Activated CD4-positive, alpha-beta T cell treated with anti-CD3 and anti-CD28 coated beads for 36 hours (primary cell): ENCODE measurements around the gene RASGRP2. TPM values are rescaled to one million over a fixed set of nuclear protein-coding genes. Genes with fewer than 3 reads are reported as not detected.

Source experiments
- ATAC-seq: fragments of 200-7000 bp; cut with Tn5 transposase; one replicate; pipeline ENCODE4 v1.10.0; 2021; ENCODE audit warnings: mild to moderate bottlenecking, moderate library complexity
- CTCF ChIA-PET: fragments of 350-600 bp; sonication (Branson Sonifier 250); formaldehyde crosslinking; loops from one replicate; lab custom pipeline; 2021; ENCODE audit warnings: antibody characterized with exemption; lab: Charles Lee
- POLR2A ChIA-PET: fragments of 350-600 bp; sonication (Branson Sonifier 250); formaldehyde crosslinking; loops from one replicate; lab custom pipeline; 2021; ENCODE audit warnings: antibody characterized with exemption, inconsistent platforms; lab: Charles Lee
- DNase-seq: peaks from one replicate; pipeline ENCODE4 v3.0.0-alpha.2; 2020
- H3K27ac Mint-ChIP-seq: one replicate; pipeline ENCODE4 v1.8.0; 2021; ENCODE audit warnings: mixed read lengths
- H3K27me3 Mint-ChIP-seq: one replicate; pipeline ENCODE4 v1.8.0; 2021; ENCODE audit warnings: mixed read lengths
- H3K36me3 Mint-ChIP-seq: one replicate; pipeline ENCODE4 v1.8.0; 2021; ENCODE audit warnings: low read depth, mixed read lengths
- H3K4me1 Mint-ChIP-seq: one replicate; pipeline ENCODE4 v1.8.0; 2021; ENCODE audit warnings: mixed read lengths
- H3K4me3 Mint-ChIP-seq: one replicate; pipeline ENCODE4 v1.8.0; 2021; ENCODE audit warnings: mild to moderate bottlenecking, moderate library complexity, mixed read lengths
- H3K9me3 Mint-ChIP-seq: one replicate; pipeline ENCODE4 v1.8.0; 2021; ENCODE audit warnings: low read depth, mixed read lengths
- intact Hi-C, 2 experiments: fragments of 100-400 bp; cut with DNase I in 1 of 2; cut with micrococcal nuclease in 1 of 2; formaldehyde crosslinking; loops; one replicate each; pipeline versions ENCODE4 v1.14.2 to v1.15.1; 2022 to 2024; cut with DNase I, micrococcal nuclease
- total RNA-seq, 2 experiments: library from RNA; stranded (reverse); gene quantifications; one replicate each; pipeline ENCODE4 v1.2.3, GENCODE V29; 2021

RASGRP2 gene
- total RNA-seq, 2 experiments from 2014 or later: 5.6 to 5.9 TPM

GRCh38 chr11:64784813-64785581 is 41.1 kb upstream of the RASGRP2 start:
- Mint-ChIP-seq H3K36me3 (peaks cover 9% of the 10 kb centered on the region), H3K4me1 (peaks cover 22% of the 10 kb centered on the region), H3K4me3 (no peak overlapping the region), H3K27ac (no peak overlapping the region), H3K9me3 (no peaks in the 10 kb centered on the region), H3K27me3 (no peaks in the 10 kb centered on the region)
- ChIA-PET POLR2A (no interaction called here), CTCF (interaction anchor here (0.9 to 1.9 kb wide), 4 partner anchors 11 to 63 kb away, joined by 4 to 6 read pairs (median 4); no protein-coding TSS in a partner anchor)
- no peak for ATAC-seq
- DNase-seq: no peak
- intact Hi-C loops: no loop called here

- intact Hi-C loops: loop anchor here (1.0 to 10.0 kb wide), 28 partner anchors 11 to 1489 kb away; partner anchors contain the start of genes EHD1 (in 2 of the 2), MAP4K2 (in 2 of the 2), ZNHIT2 (in 2 of the 2) and ATG2A (in 1 of the 2)
- no peaks in the 10 kb centered on the region for H3K27me3 Mint-ChIP-seq
- peak within 1 kb of the TSS; percentile 97 for H3K4me3 Mint-ChIP-seq
- H3K4me1 Mint-ChIP-seq: peaks cover 58% of the 10 kb centered on the region
- ATAC-seq: peak; percentile 91
- no peaks in the 10 kb centered on the region for H3K9me3 Mint-ChIP-seq
- ChIA-PET CTCF (interaction anchor here (0.6 to 1.6 kb wide), 8 partner anchors 10 to 474 kb away, joined by 3 to 6 read pairs (median 4); partner anchors contain the start of genes ARL2, ESRRA, MEN1 and RASGRP2), POLR2A (interaction anchor here (0.6 to 2.1 kb wide), 17 partner anchors 9 to 1079 kb away, joined by 3 to 21 read pairs (median 4); partner anchors contain the start of genes CFL1, MALAT1, MAP4K2 and MRPL49)
- peak within 1 kb of the TSS; percentile 99 for H3K27ac Mint-ChIP-seq
- DNase-seq: peak; percentile 99
- H3K36me3 Mint-ChIP-seq: peaks cover 42% of the 10 kb centered on the region
These were observed 34.7 kb upstream of the RASGRP2 start, which contains the start of gene SF1 for GRCh38 chr11:64778473-64779298. SF1 (minus strand) TSS chr11:64778542; CDS start chr11:64778392, 150 bp downstream.

DNA sequence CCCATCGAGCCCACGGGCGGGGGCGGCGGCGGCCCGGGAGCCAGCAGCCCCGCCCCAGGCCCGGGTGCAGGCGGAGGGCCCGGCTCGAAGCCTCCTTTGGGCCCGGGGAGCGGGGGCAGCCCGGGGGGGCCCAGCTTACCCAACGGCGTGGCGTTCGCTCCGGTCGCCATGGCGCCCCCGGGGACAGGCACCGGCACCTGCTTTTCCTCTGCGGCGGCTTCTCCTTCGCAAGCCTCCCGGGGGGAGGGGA is 34.2 kb upstream of the RASGRP2 start:
- no peaks in the 10 kb centered on the region for H3K27me3 Mint-ChIP-seq
- ATAC-seq: peak; percentile 0
- DNase-seq: no peak
- intact Hi-C loops: loop anchor here (1.0 to 10.0 kb wide), 23 partner anchors 11 to 1489 kb away; partner anchors contain the start of genes EHD1 (in 2 of the 2), ZNHIT2 (in 2 of the 2), CDCA5 (in 1 of the 2) and ESRRA (in 1 of the 2)
- H3K4me1 Mint-ChIP-seq: peaks cover 63% of the 10 kb centered on the region
- H3K4me3 Mint-ChIP-seq: peak overlapping the region; percentile 88
- H3K36me3 Mint-ChIP-seq: peaks cover 47% of the 10 kb centered on the region
- peak overlapping the region; percentile 99 for H3K27ac Mint-ChIP-seq
- ChIA-PET POLR2A (interaction anchor here (0.7 to 2.1 kb wide), 10 partner anchors 13 to 1080 kb away, joined by 3 to 21 read pairs (median 6); partner anchors contain the start of genes CFL1, MALAT1, PRDX5 and TRMT112), CTCF (interaction anchor here (0.6 to 1.6 kb wide), 7 partner anchors 10 to 473 kb away, joined by 3 to 5 read pairs (median 3); partner anchors contain the start of genes ARL2, ESRRA and MEN1)
- H3K9me3 Mint-ChIP-seq: no peaks in the 10 kb centered on the region

DNA sequence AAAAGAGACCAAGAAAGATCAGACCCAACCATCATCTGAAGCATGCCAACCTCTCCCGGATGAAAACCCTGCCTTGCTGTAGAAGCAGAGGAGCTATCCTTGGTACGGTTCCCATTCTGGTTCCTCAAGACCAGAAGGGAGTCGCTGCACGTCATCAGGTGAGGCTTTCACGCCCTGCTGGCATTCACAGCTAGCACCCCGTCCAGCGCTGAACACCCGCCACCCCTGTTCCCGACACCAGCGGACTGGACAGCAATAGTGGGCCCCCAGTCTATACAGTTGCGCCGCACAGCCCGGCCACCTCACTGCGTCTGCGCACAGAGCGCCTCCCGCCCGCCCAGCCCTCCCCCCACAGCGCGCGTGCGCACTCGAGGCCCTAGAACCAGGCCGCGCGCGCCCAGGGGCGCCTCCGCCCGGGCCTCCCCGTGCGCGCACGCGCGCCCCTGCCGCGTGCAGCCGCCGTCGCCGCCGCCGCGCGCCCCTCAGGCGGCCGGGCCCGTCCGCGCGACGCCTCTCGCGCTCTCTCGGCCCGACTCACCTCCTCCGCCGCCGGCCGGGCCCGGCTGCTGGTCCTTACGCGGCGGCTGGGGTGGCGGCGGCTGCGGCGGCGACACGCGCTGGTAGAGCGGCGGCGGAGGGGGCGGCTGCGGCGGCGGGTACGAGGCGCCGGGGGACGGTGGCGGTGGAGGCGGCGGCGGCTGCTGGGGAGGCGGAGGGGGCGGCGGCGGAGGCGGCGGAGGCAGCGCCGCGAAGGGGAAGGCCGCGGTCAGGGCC is 33.7 kb upstream of the RASGRP2 start:
- no peaks in the 10 kb centered on the region for H3K9me3 Mint-ChIP-seq
- ATAC-seq (peak; percentile 1), DNase-seq (peak; percentile 91)
- CTCF ChIA-PET: interaction anchor here (4.1 kb wide), 1 partner anchor 12 kb away, joined by 38 read pairs; no protein-coding TSS in a partner anchor
- no peaks in the 10 kb centered on the region for H3K27me3 Mint-ChIP-seq
- peaks cover 68% of the 10 kb centered on the region for H3K4me1 Mint-ChIP-seq
- POLR2A ChIA-PET: interaction anchor here (0.6 to 1.4 kb wide), 4 partner anchors 13 to 1845 kb away, joined by 4 to 6 read pairs (median 4); no protein-coding TSS in a partner anchor
- intact Hi-C loops: loop anchor here (1.0 to 10.0 kb wide), 26 partner anchors 10 to 1490 kb away; partner anchors contain the start of genes EHD1 (in 2 of the 2), MEN1 (in 2 of the 2), ZNHIT2 (in 2 of the 2) and CDCA5 (in 1 of the 2)
- H3K4me3 Mint-ChIP-seq: peak overlapping the region; percentile 97
- peaks cover 52% of the 10 kb centered on the region for H3K36me3 Mint-ChIP-seq
- H3K27ac Mint-ChIP-seq: peak overlapping the region; percentile 71

DNA sequence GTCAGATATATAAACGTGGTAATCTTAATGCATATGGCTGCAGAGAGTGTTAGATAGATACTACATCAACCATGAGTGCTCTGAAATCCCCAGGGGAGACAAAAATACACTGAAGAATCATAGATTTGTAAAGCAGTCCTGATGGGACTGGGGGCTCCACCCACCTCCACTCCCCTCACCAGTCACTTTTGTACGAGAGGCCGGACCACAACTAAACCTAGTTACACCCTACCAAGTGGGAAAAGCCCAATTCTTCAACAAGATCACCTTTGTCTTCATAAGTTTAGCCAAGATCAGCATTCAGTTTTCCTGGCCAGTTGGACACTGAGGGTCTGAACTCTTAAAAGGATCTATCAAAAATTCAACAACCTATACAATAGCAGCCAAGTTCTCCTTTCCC is 32.9 kb upstream of the RASGRP2 start:
- no peaks in the 10 kb centered on the region for H3K27me3 Mint-ChIP-seq
- H3K27ac Mint-ChIP-seq: peak overlapping the region; percentile 71
- H3K4me3 Mint-ChIP-seq: peak overlapping the region; percentile 97
- DNase-seq (no peak), ATAC-seq (no peak)
- no peaks in the 10 kb centered on the region for H3K9me3 Mint-ChIP-seq
- H3K4me1 Mint-ChIP-seq: peaks cover 74% of the 10 kb centered on the region
- H3K36me3 Mint-ChIP-seq: peaks cover 60% of the 10 kb centered on the region
- intact Hi-C loops: loop anchor here (1.0 to 10.0 kb wide), 9 partner anchors 14 to 1490 kb away; partner anchors contain the start of genes EHD1 (in 1 of the 2), FAM89B (in 1 of the 2), KAT5 (in 1 of the 2) and MEN1 (in 1 of the 2)
- POLR2A ChIA-PET: interaction anchor here (0.6 to 3.0 kb wide), 3 partner anchors 13 to 47 kb away, joined by 4 to 14 read pairs (median 4); no protein-coding TSS in a partner anchor
- CTCF ChIA-PET: interaction anchor here (1.1 to 4.1 kb wide), 3 partner anchors 11 to 32 kb away, joined by 3 to 38 read pairs (median 3); partner anchors contain the start of gene PYGM

- peaks cover 78% of the 10 kb centered on the region for H3K4me1 Mint-ChIP-seq
- peaks cover 64% of the 10 kb centered on the region for H3K36me3 Mint-ChIP-seq
- no peak for DNase-seq
- intact Hi-C loops: loop anchor here (2.0 to 10.0 kb wide), 8 partner anchors 14 to 1491 kb away; partner anchors contain the start of genes EHD1 (in 1 of the 2), FAM89B (in 1 of the 2), KAT5 (in 1 of the 2) and RAB1B (in 1 of the 2)
- H3K9me3 Mint-ChIP-seq: no peaks in the 10 kb centered on the region
- H3K27me3 Mint-ChIP-seq: no peaks in the 10 kb centered on the region
- no peak for ATAC-seq
- peak overlapping the region; percentile 71 for H3K27ac Mint-ChIP-seq
- CTCF ChIA-PET: interaction anchor here (1.1 to 4.1 kb wide), 3 partner anchors 11 to 32 kb away, joined by 3 to 38 read pairs (median 3); partner anchors contain the start of gene PYGM
- POLR2A ChIA-PET: interaction anchor here (1.4 to 3.0 kb wide), 2 partner anchors 12 to 15 kb away, joined by 4 to 14 read pairs; no protein-coding TSS in a partner anchor
- peak overlapping the region; percentile 97 for H3K4me3 Mint-ChIP-seq
These were observed 32.5 kb upstream of the RASGRP2 start for GRCh38 chr11:64776425-64776824.

DNA sequence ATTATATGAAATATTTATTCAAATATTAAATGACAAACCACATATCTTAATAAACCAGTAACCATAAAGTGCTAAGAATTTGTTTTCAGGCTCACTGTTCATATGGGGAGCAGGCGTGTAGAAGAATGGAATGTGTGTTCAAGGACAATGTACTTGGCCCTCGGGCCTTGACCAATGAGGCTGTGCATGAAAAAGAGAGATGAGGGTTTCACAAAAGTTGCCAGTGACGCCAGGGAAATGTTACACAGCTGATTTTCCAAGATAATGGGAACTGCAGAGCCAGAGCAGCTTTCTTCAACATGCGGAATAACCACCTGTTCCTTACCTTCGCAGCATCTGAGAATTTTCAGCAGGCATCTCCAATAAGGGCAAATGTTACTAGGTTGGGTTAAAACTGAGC is 30.2 kb upstream of the RASGRP2 start:
- Mint-ChIP-seq H3K4me3 (peak overlapping the region; percentile 0), H3K27ac (peak overlapping the region; percentile 88)

GRCh38 chr11:64772303-64773018 is 28.5 kb upstream of the RASGRP2 start:
- ChIA-PET POLR2A (interaction anchor here (1.5 kb wide), 2 partner anchors 9 to 11 kb away, joined by 9 to 13 read pairs; no protein-coding TSS in a partner anchor), CTCF (interaction anchor here (0.6 to 4.1 kb wide), 8 partner anchors 9 to 122 kb away, joined by 3 to 30 read pairs (median 4); partner anchors contain the start of genes PYGM and RASGRP2)
- H3K27ac Mint-ChIP-seq: peak overlapping the region; percentile 93
- peaks cover 93% of the 10 kb centered on the region for H3K4me1 Mint-ChIP-seq
- no peaks in the 10 kb centered on the region for H3K27me3 Mint-ChIP-seq
- intact Hi-C loops: loop anchor here in 1 of 2 experiments (10.0 kb wide), 1 partner anchor 342 kb away; the partner anchor contains the start of genes TM7SF2 and ZNHIT2
- peak overlapping the region; percentile 28 for H3K4me3 Mint-ChIP-seq
- no peaks in the 10 kb centered on the region for H3K9me3 Mint-ChIP-seq
- H3K36me3 Mint-ChIP-seq: peaks cover 97% of the 10 kb centered on the region
- no peak for ATAC-seq
- no peak for DNase-seq

More for the DNA sequence above, 30.2 kb upstream of the RASGRP2 start:
- ChIA-PET POLR2A (interaction anchor here (1.0 to 3.0 kb wide), 5 partner anchors 10 to 473 kb away, joined by 4 to 17 read pairs (median 11); partner anchors contain the start of gene PYGM), CTCF (interaction anchor here (0.7 to 4.1 kb wide), 5 partner anchors 8 to 240 kb away, joined by 3 to 38 read pairs (median 4); partner anchors contain the start of gene ARL2)
- Mint-ChIP-seq H3K27me3 (no peaks in the 10 kb centered on the region), H3K36me3 (peaks cover 83% of the 10 kb centered on the region), H3K4me1 (peaks cover 78% of the 10 kb centered on the region), H3K9me3 (no peaks in the 10 kb centered on the region)
- intact Hi-C loops: loop anchor here in 1 of 2 experiments (10.0 kb wide), 1 partner anchor 341 kb away; the partner anchor contains the start of genes TM7SF2 and ZNHIT2
- DNase-seq (no peak), ATAC-seq (no peak)
